GM12878 (cell line): ENCODE data around the gene CATSPERD. TPM values are rescaled to one million over a fixed set of nuclear protein-coding genes. Genes with fewer than 3 reads are reported as not detected.

ENCODE experiments used
- BCL11A ChIP-seq: IDR thresholded peaks from 2 replicates; pipeline ENCODE4 v1.6.1; 2011; ENCODE audit warnings: low read depth, low read length
- EED ChIP-seq: sonication (generic); IDR thresholded peaks from 2 replicates; pipeline ENCODE4 v1.6.1; 2016; ENCODE audit warnings: antibody characterized with exemption, low read depth
- GATAD2B ChIP-seq: fragments of 450-650 bp; conservative IDR thresholded peaks from 2 replicates; pipeline ENCODE4 v1.6.1; 2017; ENCODE audit warnings: low read depth, mild to moderate bottlenecking, moderate library complexity
- HSF1 ChIP-seq: fragments of 150-350 bp; IDR thresholded peaks from 2 replicates; pipeline ENCODE4 v1.6.1; 2014; ENCODE audit warnings: mild to moderate bottlenecking, low read depth, low read length
- IRF4 ChIP-seq: IDR thresholded peaks from 2 replicates; pipeline ENCODE4 v1.6.1; 2011; ENCODE audit warnings: low read depth, low read length
- MYB ChIP-seq: fragments of 150-350 bp; IDR thresholded peaks from 2 replicates; pipeline ENCODE4 v1.6.1; 2014; ENCODE audit warnings: mild to moderate bottlenecking, low read depth, low read length, borderline replicate concordance
- MYC ChIP-seq: IDR thresholded peaks from 2 replicates; pipeline ENCODE4 v1.6.1; 2011; ENCODE audit warnings: mild to moderate bottlenecking, low read length, moderate library complexity, inconsistent platforms; ENCODE audit not compliant: insufficient read depth, insufficient replicate concordance, insufficient read length, severe bottlenecking
- NBN ChIP-seq: fragments of 450-650 bp; IDR thresholded peaks from 2 replicates; pipeline ENCODE4 v1.6.1; 2016
- NFYB ChIP-seq: IDR thresholded peaks from 2 replicates; pipeline ENCODE4 v1.6.1; 2011; ENCODE audit warnings: low read depth, mild to moderate bottlenecking, low read length, improper control_type of control experiment, moderate library complexity; ENCODE audit not compliant: insufficient read depth
- NKRF ChIP-seq: fragments of 450-650 bp; conservative IDR thresholded peaks from 2 replicates; pipeline ENCODE4 v1.6.1; 2017; ENCODE audit warnings: mild to moderate bottlenecking, moderate library complexity
- NR2C2 ChIP-seq: IDR thresholded peaks from 2 replicates; pipeline ENCODE4 v1.6.1; 2011; ENCODE audit warnings: borderline replicate concordance, low read depth; ENCODE audit not compliant: control insufficient read depth, insufficient read length
- PBX3 ChIP-seq: IDR thresholded peaks from 2 replicates; pipeline ENCODE4 v1.6.1; 2011; ENCODE audit warnings: mild to moderate bottlenecking, low read depth, low read length, moderate library complexity; ENCODE audit not compliant: insufficient replicate concordance
- PML ChIP-seq: IDR thresholded peaks from 2 replicates; pipeline ENCODE4 v1.6.1; 2012; ENCODE audit warnings: low read length, inconsistent platforms
- PRDM15 ChIP-seq: fragments of 450-650 bp; formaldehyde crosslinking; IDR thresholded peaks from 2 replicates; pipeline ENCODE4 v1.4.0; 2020; ENCODE audit warnings: mild to moderate bottlenecking, moderate library complexity
- SKIL ChIP-seq: fragments of 450-650 bp; IDR thresholded peaks from 2 replicates; pipeline ENCODE4 v1.6.1; 2017; ENCODE audit warnings: mild to moderate bottlenecking, low read depth, inconsistent platforms; ENCODE audit not compliant: poor library complexity, severe bottlenecking
- USF2 ChIP-seq: IDR thresholded peaks from 2 replicates; pipeline ENCODE4 v1.6.1; 2011; ENCODE audit warnings: low read depth, low read length, improper control_type of control experiment, borderline replicate concordance
- polyA plus RNA-seq, 11 experiments: library from polyadenylated mRNA; depleted of rRNA in 4 of 11; unstranded in 6 of 11; stranded (reverse) in 5 of 11; fragments of >200 nt; fragmentation: Nextera tagmentation in 4 of 11; fragmentation: Illumina TruSeq in 1 of 11; extraction: Ambion mirVana in 4 of 11; extraction: Trizol in 1 of 11; gene quantifications; 1 replicate in 1 of 11; 2 replicates in 10 of 11; pipeline versions ENCODE4 v1.2.1 to v1.2.3, GENCODE V29; 2011 to 2016; ENCODE audit warnings: inconsistent platforms in 2 of 11, missing spikeins in 2 of 11, low read depth in 1 of 11
- total RNA-seq, 4 experiments: library from RNA; depleted of rRNA in 3 of 4; stranded (reverse); fragments of >200 nt in 3 of 4; fragmentation: Illumina TruSeq in 1 of 4; extraction: Trizol in 1 of 4; gene quantifications; 2 replicates each; pipeline versions ENCODE4 v1.2.1 to v1.2.3, GENCODE V29; 2013 to 2021

Gene CATSPERD
- total and polyA plus RNA-seq, 10 of the 15 experiments (the other 5 are each of a cell fraction or from before 2014, with no cell fraction given) = 0.02 to 0.38 (median 0.11) TPM; not detected in 5

GRCh38 chr19:5690125-5690954, 30.1 kb upstream of the CATSPERD start, which contains the start of gene RPL36 (continued):
- TF ChIP-seq PML (peak; percentile 99; the same call in 1 of the 2 replicates), PRDM15 (CRISPR knock-in tag) (no peak), MYC (peak; percentile 95), IRF4 (peak; percentile 50; the same call in 1 of the 2 replicates), MYB (no peak), SKIL (peak; percentile 18), HSF1 (peak; percentile 66; the same call in 1 of the 2 replicates), NBN (peak; percentile 92), NKRF (peak; percentile 93), BCL11A (no peak), USF2 (no peak), EED (0 out of 2 replicates have a peak, but pooled peaks have one; percentile 15), NR2C2 (no peak), PBX3 (no peak), NFYB (no peak), GATAD2B (peak; percentile 91)
